Hepatocyte (in vitro differentiated cells): Measurements from ENCODE around the gene PCBP3.

Experiments used
- CTCF ChIP-seq: fragments of 200-600 bp; sonication (generic); IDR thresholded peaks from 2 replicates; pipeline ENCODE4 v1.5.1; 2016; ENCODE audit warnings: antibody characterized with exemption, mild to moderate bottlenecking; ENCODE audit not compliant: poor library complexity
- EZH2 ChIP-seq: fragments of 200-600 bp; sonication (generic); IDR thresholded peaks from 2 replicates; pipeline ENCODE4 v1.6.1; 2016; ENCODE audit warnings: antibody characterized with exemption, mild to moderate bottlenecking, borderline replicate concordance
- EZH2phosphoT487 ChIP-seq: fragments of 200-600 bp; sonication (generic); IDR thresholded peaks from one replicate; pipeline ENCODE4 v1.6.1; 2018; ENCODE audit warnings: antibody characterized with exemption, mild to moderate bottlenecking, low read depth, moderate library complexity; ENCODE audit not compliant: unreplicated experiment, severe bottlenecking

GRCh38 chr21:45769896-45770295, 126.4 kb downstream of the PCBP3 start:
- no peak for TF ChIP-seq CTCF
- TF ChIP-seq EZH2, result no peak
- no peak for TF ChIP-seq EZH2phosphoT487
